Osteoblast (primary cell): ENCODE results near the gene DMBX1. TPM values are rescaled to one million over a fixed set of nuclear protein-coding genes. Genes with fewer than 3 reads are reported as not detected.

Experiments used
- DNase-seq: peaks from one replicate; pipeline ENCODE4 v3.0.0; 2011; ENCODE audit warnings: low spot score, mixed read lengths; ENCODE audit not compliant: insufficient read length; ENCODE audit errors: missing footprints
- H2AFZ ChIP-seq: 2 replicates; pipeline ENCODE4 v1.6.0; 2011; ENCODE audit warnings: mild to moderate bottlenecking, low read length
- H3K27ac ChIP-seq: 2 replicates; pipeline ENCODE4 v1.5.1; 2011; ENCODE audit warnings: mild to moderate bottlenecking, low read depth, low read length, moderate library complexity
- H3K27me3 ChIP-seq: 2 replicates; pipeline ENCODE4 v1.6.0; 2012; ENCODE audit warnings: mild to moderate bottlenecking, control low read depth, inconsistent platforms, low read length, moderate library complexity; ENCODE audit not compliant: insufficient read depth
- H3K36me3 ChIP-seq: 2 replicates; pipeline ENCODE4 v1.5.1; 2011; ENCODE audit warnings: mild to moderate bottlenecking, low read length, control low read depth, moderate library complexity; ENCODE audit not compliant: insufficient read depth
- H3K4me1 ChIP-seq: 2 replicates; pipeline ENCODE4 v1.5.1; 2011; ENCODE audit warnings: mild to moderate bottlenecking, low read length, control low read depth, moderate library complexity; ENCODE audit not compliant: insufficient read depth
- H3K4me2 ChIP-seq: 2 replicates; pipeline ENCODE4 v1.6.0; 2011; ENCODE audit warnings: mild to moderate bottlenecking, low read length; ENCODE audit not compliant: insufficient read depth
- H3K4me3 ChIP-seq: fragments of 200-600 bp; sonication (generic); 3 replicates; pipeline ENCODE4 v1.5.1; 2012; ENCODE audit warnings: mild to moderate bottlenecking, low read length, inconsistent platforms; ENCODE audit not compliant: insufficient read depth
- H3K79me2 ChIP-seq: 2 replicates; pipeline ENCODE4 v1.6.0; 2012; ENCODE audit warnings: mild to moderate bottlenecking, low read length, control low read depth, inconsistent platforms; ENCODE audit not compliant: insufficient read depth
- H3K9me3 ChIP-seq: 2 replicates; pipeline ENCODE4 v1.5.1; 2011; ENCODE audit warnings: low read depth, low read length, control low read depth
- H4K20me1 ChIP-seq: 2 replicates; pipeline ENCODE4 v1.6.0; 2012; ENCODE audit warnings: mild to moderate bottlenecking, low read length, control low read depth; ENCODE audit not compliant: insufficient read depth
- total RNA-seq: library from RNA; depleted of rRNA; stranded (reverse); fragments of >200 nt; gene quantifications from 2 replicates; pipeline ENCODE4 v1.2.3, GENCODE V29; 2012
- TF ChIP-seq, protein P1 (sequence below): IDR thresholded peaks from 2 replicates; pipeline ENCODE4 v1.5.1; 2011; ENCODE audit warnings: mild to moderate bottlenecking, low read depth, low read length, moderate library complexity; ENCODE audit errors: extremely low read depth

DMBX1 gene
- total RNA-seq, 1 donor: not detected

DNA sequence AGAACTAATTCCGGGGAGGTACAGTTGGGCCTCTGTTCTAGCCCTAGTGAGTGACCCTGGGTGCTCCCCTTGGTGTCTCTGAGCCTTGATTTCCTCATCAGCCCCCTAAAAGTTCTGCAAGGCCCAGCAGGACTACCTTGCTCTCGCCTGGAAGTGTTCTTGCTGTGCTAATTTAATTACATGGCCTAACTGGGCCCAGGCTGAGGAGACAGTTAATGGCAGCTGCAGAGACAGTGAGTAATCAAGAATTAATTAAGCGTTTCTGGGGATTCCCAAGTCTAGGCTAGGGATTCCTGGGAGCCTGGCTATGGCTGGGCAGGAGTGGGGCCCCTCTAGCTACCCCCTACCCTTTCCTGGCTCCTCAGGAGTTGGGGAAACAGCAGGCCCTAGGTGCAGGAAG lies 24.7 kb upstream of the DMBX1 start:
- Histone ChIP-seq H3K79me2 (no peaks in the 10 kb centered on the region), H4K20me1 (no peaks in the 10 kb centered on the region), H3K4me3 (no peak overlapping the region), H3K4me2 (no peak overlapping the region), H2AFZ (no peak overlapping the region), H3K27me3 (peaks cover 52% of the 10 kb centered on the region), H3K4me1 (no peaks in the 10 kb centered on the region), H3K27ac (no peak overlapping the region), H3K9me3 (no peaks in the 10 kb centered on the region), H3K36me3 (no peaks in the 10 kb centered on the region)
- no peak for DNase-seq
- TF ChIP-seq, protein P1, sequence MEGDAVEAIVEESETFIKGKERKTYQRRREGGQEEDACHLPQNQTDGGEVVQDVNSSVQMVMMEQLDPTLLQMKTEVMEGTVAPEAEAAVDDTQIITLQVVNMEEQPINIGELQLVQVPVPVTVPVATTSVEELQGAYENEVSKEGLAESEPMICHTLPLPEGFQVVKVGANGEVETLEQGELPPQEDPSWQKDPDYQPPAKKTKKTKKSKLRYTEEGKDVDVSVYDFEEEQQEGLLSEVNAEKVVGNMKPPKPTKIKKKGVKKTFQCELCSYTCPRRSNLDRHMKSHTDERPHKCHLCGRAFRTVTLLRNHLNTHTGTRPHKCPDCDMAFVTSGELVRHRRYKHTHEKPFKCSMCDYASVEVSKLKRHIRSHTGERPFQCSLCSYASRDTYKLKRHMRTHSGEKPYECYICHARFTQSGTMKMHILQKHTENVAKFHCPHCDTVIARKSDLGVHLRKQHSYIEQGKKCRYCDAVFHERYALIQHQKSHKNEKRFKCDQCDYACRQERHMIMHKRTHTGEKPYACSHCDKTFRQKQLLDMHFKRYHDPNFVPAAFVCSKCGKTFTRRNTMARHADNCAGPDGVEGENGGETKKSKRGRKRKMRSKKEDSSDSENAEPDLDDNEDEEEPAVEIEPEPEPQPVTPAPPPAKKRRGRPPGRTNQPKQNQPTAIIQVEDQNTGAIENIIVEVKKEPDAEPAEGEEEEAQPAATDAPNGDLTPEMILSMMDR: no peak

DNA sequence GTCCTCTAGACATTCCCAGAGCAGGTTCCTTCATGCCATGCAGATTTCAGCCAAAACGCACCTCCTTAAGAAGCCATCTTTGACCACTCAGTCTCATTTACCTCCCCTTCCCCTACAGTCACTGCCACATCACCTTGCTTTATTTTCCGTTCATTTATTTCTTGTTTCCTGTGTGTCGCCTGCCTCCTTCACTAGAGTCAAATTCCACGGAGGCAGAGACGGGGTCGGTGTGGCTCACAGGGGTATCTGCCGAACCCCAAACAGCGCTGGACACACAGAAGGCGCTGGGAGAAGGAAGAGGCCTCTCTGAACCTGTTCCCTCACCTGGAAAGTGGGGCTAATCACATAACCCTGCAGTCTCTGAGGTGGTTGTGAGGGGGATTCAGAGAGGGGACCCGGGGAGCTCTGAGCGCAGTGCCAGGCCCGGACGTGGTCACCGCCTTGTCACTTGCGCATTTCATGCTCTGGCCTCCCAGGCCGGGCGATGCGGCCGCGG lies 23.6 kb upstream of the DMBX1 start:
- TF ChIP-seq, protein P1: no peak
- Histone ChIP-seq H3K9me3 (no peaks in the 10 kb centered on the region), H2AFZ (no peak overlapping the region), H3K36me3 (no peaks in the 10 kb centered on the region), H3K4me3 (peak overlapping the region; percentile 65), H3K79me2 (no peaks in the 10 kb centered on the region), H3K27me3 (peaks cover 49% of the 10 kb centered on the region), H3K4me1 (no peaks in the 10 kb centered on the region), H3K4me2 (peak overlapping the region; percentile 74), H4K20me1 (no peaks in the 10 kb centered on the region), H3K27ac (no peak overlapping the region)
- no peak for DNase-seq

GRCh38 chr1:46466477-46467182 lies 23.0 kb upstream of the DMBX1 start:
- DNase-seq: peak; percentile 96
- Histone ChIP-seq H3K9me3 (no peaks in the 10 kb centered on the region), H3K4me1 (no peaks in the 10 kb centered on the region), H3K4me2 (peak overlapping the region; percentile 74), H3K79me2 (no peaks in the 10 kb centered on the region), H2AFZ (peak overlapping the region; percentile 59), H3K27me3 (peaks cover 46% of the 10 kb centered on the region), H3K36me3 (no peaks in the 10 kb centered on the region), H3K4me3 (peak overlapping the region; percentile 65), H3K27ac (no peak overlapping the region), H4K20me1 (no peaks in the 10 kb centered on the region)
- TF ChIP-seq, protein P1: no peak

GRCh38 chr1:46467183-46467504 lies 22.5 kb upstream of the DMBX1 start:
- Histone ChIP-seq H3K9me3 (no peaks in the 10 kb centered on the region), H3K79me2 (no peaks in the 10 kb centered on the region), H3K36me3 (no peaks in the 10 kb centered on the region), H3K4me3 (peak overlapping the region; percentile 65), H3K4me2 (peak overlapping the region; percentile 74), H4K20me1 (no peaks in the 10 kb centered on the region), H3K27me3 (peaks cover 46% of the 10 kb centered on the region), H2AFZ (no peak overlapping the region), H3K4me1 (no peaks in the 10 kb centered on the region), H3K27ac (no peak overlapping the region)
- TF ChIP-seq, protein P1: no peak
- DNase-seq: no peak
